Activated CD4-positive, alpha-beta T cell treated with anti-CD3 and anti-CD28 coated beads, Interleukin-2, amount 10 ng/mL, durations not matched to agents 24 days and 14 days (primary cell): ENCODE measurements around the gene CCNK. TPM values are rescaled to one million over a fixed set of nuclear protein-coding genes. Genes with fewer than 3 reads are reported as not detected.

Source experiments
- DNase-seq: peaks from one replicate; pipeline ENCODE4 v3.0.0; 2022
- H3K27ac Mint-ChIP-seq: one replicate; pipeline ENCODE4 v1.8.0; 2022; ENCODE audit warnings: mild to moderate bottlenecking, mixed read lengths
- H3K27me3 Mint-ChIP-seq: one replicate; pipeline ENCODE4 v1.8.0; 2022; ENCODE audit warnings: mixed read lengths
- H3K36me3 Mint-ChIP-seq: one replicate; pipeline ENCODE4 v1.8.0; 2022; ENCODE audit warnings: low read depth, mild to moderate bottlenecking, mixed read lengths
- H3K4me1 Mint-ChIP-seq: one replicate; pipeline ENCODE4 v1.8.0; 2021; ENCODE audit warnings: mixed read lengths
- H3K4me3 Mint-ChIP-seq: one replicate; pipeline ENCODE4 v1.8.0; 2022; ENCODE audit warnings: mild to moderate bottlenecking, moderate library complexity, mixed read lengths
- H3K9me3 Mint-ChIP-seq: one replicate; pipeline ENCODE4 v1.8.0; 2021; ENCODE audit warnings: mixed read lengths
- intact Hi-C: fragments of 100-400 bp; cut with micrococcal nuclease; formaldehyde crosslinking; loops from one replicate; pipeline ENCODE4 v1.15.1; 2023
- total RNA-seq: library from RNA; stranded (reverse); gene quantifications from 2 replicates; pipeline ENCODE4 v1.2.3, GENCODE V29; 2022

Gene CCNK
- total RNA-seq, 1 donor from 2014 or later: 79.5 TPM

GRCh38 chr14:99522934-99523703, 41.9 kb downstream of the CCNK start:
- no peak overlapping the region for H3K4me3 Mint-ChIP-seq
- no peaks in the 10 kb centered on the region for H3K36me3 Mint-ChIP-seq
- no peak for DNase-seq
- no peak overlapping the region for H3K27ac Mint-ChIP-seq
- H3K27me3 Mint-ChIP-seq: no peaks in the 10 kb centered on the region
- intact Hi-C loops: no loop called here
- H3K4me1 Mint-ChIP-seq: peaks cover 6% of the 10 kb centered on the region
- no peaks in the 10 kb centered on the region for H3K9me3 Mint-ChIP-seq

GRCh38 chr14:99523704-99524055, 42.5 kb downstream of the CCNK start:
- Mint-ChIP-seq H3K4me1 (peaks cover 6% of the 10 kb centered on the region), H3K4me3 (no peak overlapping the region), H3K36me3 (no peaks in the 10 kb centered on the region), H3K27ac (no peak overlapping the region), H3K9me3 (no peaks in the 10 kb centered on the region), H3K27me3 (no peaks in the 10 kb centered on the region)
- DNase-seq: no peak
- intact Hi-C loops: no loop called here

- Mint-ChIP-seq H3K27ac (no peak overlapping the region), H3K27me3 (no peaks in the 10 kb centered on the region), H3K4me1 (peaks cover 6% of the 10 kb centered on the region), H3K36me3 (no peaks in the 10 kb centered on the region), H3K4me3 (no peak overlapping the region), H3K9me3 (no peaks in the 10 kb centered on the region)
- intact Hi-C loops: no loop called here
- no peak for DNase-seq
Observed at GRCh38 chr14:99524091-99524661, 43.0 kb downstream of the CCNK start.

GRCh38 chr14:99524804-99525698, 43.8 kb downstream of the CCNK start:
- H3K4me3 Mint-ChIP-seq: peak overlapping the region; percentile 39
- peak; percentile 76 for DNase-seq
- H3K36me3 Mint-ChIP-seq: no peaks in the 10 kb centered on the region
- H3K27me3 Mint-ChIP-seq: no peaks in the 10 kb centered on the region
- peak overlapping the region; percentile 72 for H3K27ac Mint-ChIP-seq
- intact Hi-C loops: no loop called here
- no peaks in the 10 kb centered on the region for H3K9me3 Mint-ChIP-seq
- peaks cover 6% of the 10 kb centered on the region for H3K4me1 Mint-ChIP-seq

- no peak overlapping the region for H3K27ac Mint-ChIP-seq
Observed at GRCh38 chr14:99525699-99526080, 44.5 kb downstream of the CCNK start.

GRCh38 chr14:99527026-99527425, 45.8 kb downstream of the CCNK start:
- H3K4me1 Mint-ChIP-seq: peaks cover 6% of the 10 kb centered on the region
- intact Hi-C loops: no loop called here
- H3K27ac Mint-ChIP-seq: no peak overlapping the region
- H3K27me3 Mint-ChIP-seq: no peaks in the 10 kb centered on the region
- DNase-seq: no peak
- no peaks in the 10 kb centered on the region for H3K36me3 Mint-ChIP-seq
- H3K9me3 Mint-ChIP-seq: no peaks in the 10 kb centered on the region
- H3K4me3 Mint-ChIP-seq: no peak overlapping the region

More at GRCh38 chr14:99525699-99526080, 44.5 kb downstream of the CCNK start:
- Mint-ChIP-seq H3K36me3 (no peaks in the 10 kb centered on the region), H3K27me3 (no peaks in the 10 kb centered on the region), H3K9me3 (no peaks in the 10 kb centered on the region), H3K4me3 (no peak overlapping the region), H3K4me1 (peaks cover 6% of the 10 kb centered on the region)
- intact Hi-C loops: no loop called here
- no peak for DNase-seq

GRCh38 chr14:99527427-99528076, 46.3 kb downstream of the CCNK start:
- Mint-ChIP-seq H3K4me1 (peaks cover 6% of the 10 kb centered on the region), H3K36me3 (no peaks in the 10 kb centered on the region), H3K4me3 (no peak overlapping the region), H3K9me3 (no peaks in the 10 kb centered on the region), H3K27me3 (no peaks in the 10 kb centered on the region), H3K27ac (no peak overlapping the region)
- intact Hi-C loops: no loop called here
- no peak for DNase-seq

GRCh38 chr14:99529899-99530298, 48.7 kb downstream of the CCNK start:
- H3K36me3 Mint-ChIP-seq: no peaks in the 10 kb centered on the region
- no peaks in the 10 kb centered on the region for H3K27me3 Mint-ChIP-seq
- no peak for DNase-seq
- H3K27ac Mint-ChIP-seq: no peak overlapping the region
- no peak overlapping the region for H3K4me3 Mint-ChIP-seq
- H3K9me3 Mint-ChIP-seq: no peaks in the 10 kb centered on the region
- intact Hi-C loops: no loop called here
- H3K4me1 Mint-ChIP-seq: peaks cover 4% of the 10 kb centered on the region

- Mint-ChIP-seq H3K36me3 (no peaks in the 10 kb centered on the region), H3K27ac (no peak overlapping the region), H3K27me3 (no peaks in the 10 kb centered on the region), H3K9me3 (no peaks in the 10 kb centered on the region), H3K4me1 (no peaks in the 10 kb centered on the region), H3K4me3 (no peak overlapping the region)
- intact Hi-C loops: no loop called here
- DNase-seq: no peak
Observed at GRCh38 chr14:99530407-99531155, 49.4 kb downstream of the CCNK start.

GRCh38 chr14:99531251-99532096, 50.3 kb downstream of the CCNK start:
- H3K27me3 Mint-ChIP-seq: no peaks in the 10 kb centered on the region
- DNase-seq: no peak
- intact Hi-C loops: no loop called here
- H3K4me1 Mint-ChIP-seq: no peaks in the 10 kb centered on the region
- H3K4me3 Mint-ChIP-seq: no peak overlapping the region
- no peaks in the 10 kb centered on the region for H3K9me3 Mint-ChIP-seq
- no peak overlapping the region for H3K27ac Mint-ChIP-seq
- H3K36me3 Mint-ChIP-seq: no peaks in the 10 kb centered on the region

GRCh38 chr14:99532310-99532709, 51.1 kb downstream of the CCNK start:
- Mint-ChIP-seq H3K27me3 (no peaks in the 10 kb centered on the region), H3K9me3 (no peaks in the 10 kb centered on the region), H3K27ac (no peak overlapping the region), H3K4me1 (no peaks in the 10 kb centered on the region), H3K4me3 (no peak overlapping the region), H3K36me3 (no peaks in the 10 kb centered on the region)
- intact Hi-C loops: no loop called here
- DNase-seq: no peak

- H3K27ac Mint-ChIP-seq: no peak overlapping the region
- H3K36me3 Mint-ChIP-seq: no peaks in the 10 kb centered on the region
- no peak for DNase-seq
- no peaks in the 10 kb centered on the region for H3K4me1 Mint-ChIP-seq
- intact Hi-C loops: no loop called here
- H3K27me3 Mint-ChIP-seq: no peaks in the 10 kb centered on the region
- H3K9me3 Mint-ChIP-seq: no peaks in the 10 kb centered on the region
- no peak overlapping the region for H3K4me3 Mint-ChIP-seq
Observed at GRCh38 chr14:99534333-99534732, 53.1 kb downstream of the CCNK start.

GRCh38 chr14:99534863-99535262, 53.7 kb downstream of the CCNK start:
- Mint-ChIP-seq H3K27ac (no peak overlapping the region), H3K4me3 (no peak overlapping the region), H3K27me3 (no peaks in the 10 kb centered on the region), H3K36me3 (no peaks in the 10 kb centered on the region), H3K4me1 (no peaks in the 10 kb centered on the region), H3K9me3 (no peaks in the 10 kb centered on the region)
- no peak for DNase-seq
- intact Hi-C loops: no loop called here
